Neural progenitor cell (in vitro differentiated cells): Measurements from ENCODE around the gene SLCO6A1.

Experiments
- EZH2 ChIP-seq: fragments of 200-600 bp; sonication (generic); IDR thresholded peaks from 2 replicates; pipeline ENCODE4 v1.6.1; 2017; ENCODE audit warnings: antibody characterized with exemption, mild to moderate bottlenecking, moderate library complexity
- EZH2phosphoT487 ChIP-seq: fragments of 200-600 bp; sonication (generic); IDR thresholded peaks from 2 replicates; pipeline ENCODE4 v1.6.1; 2017; ENCODE audit warnings: antibody characterized with exemption
- TF ChIP-seq, protein P1 (sequence below): fragments of 200-600 bp; sonication (generic); IDR thresholded peaks from 2 replicates; pipeline ENCODE4 v1.5.1; 2017; ENCODE audit warnings: antibody characterized with exemption, mild to moderate bottlenecking

- TF ChIP-seq, protein P1, sequence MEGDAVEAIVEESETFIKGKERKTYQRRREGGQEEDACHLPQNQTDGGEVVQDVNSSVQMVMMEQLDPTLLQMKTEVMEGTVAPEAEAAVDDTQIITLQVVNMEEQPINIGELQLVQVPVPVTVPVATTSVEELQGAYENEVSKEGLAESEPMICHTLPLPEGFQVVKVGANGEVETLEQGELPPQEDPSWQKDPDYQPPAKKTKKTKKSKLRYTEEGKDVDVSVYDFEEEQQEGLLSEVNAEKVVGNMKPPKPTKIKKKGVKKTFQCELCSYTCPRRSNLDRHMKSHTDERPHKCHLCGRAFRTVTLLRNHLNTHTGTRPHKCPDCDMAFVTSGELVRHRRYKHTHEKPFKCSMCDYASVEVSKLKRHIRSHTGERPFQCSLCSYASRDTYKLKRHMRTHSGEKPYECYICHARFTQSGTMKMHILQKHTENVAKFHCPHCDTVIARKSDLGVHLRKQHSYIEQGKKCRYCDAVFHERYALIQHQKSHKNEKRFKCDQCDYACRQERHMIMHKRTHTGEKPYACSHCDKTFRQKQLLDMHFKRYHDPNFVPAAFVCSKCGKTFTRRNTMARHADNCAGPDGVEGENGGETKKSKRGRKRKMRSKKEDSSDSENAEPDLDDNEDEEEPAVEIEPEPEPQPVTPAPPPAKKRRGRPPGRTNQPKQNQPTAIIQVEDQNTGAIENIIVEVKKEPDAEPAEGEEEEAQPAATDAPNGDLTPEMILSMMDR, result no peak
- TF ChIP-seq EZH2 (no peak), EZH2phosphoT487 (no peak)
Measured at GRCh38 chr5:102388235-102388634, 110.6 kb downstream of the SLCO6A1 start.
